Panc1 (cell line): Measurements from ENCODE around the gene NTM. TPM values are rescaled to one million over a fixed set of nuclear protein-coding genes. Genes with fewer than 3 reads are reported as not detected.

Source experiments
- ATAC-seq: fragments of 200-7000 bp; cut with Tn5 transposase; 2 replicates; pipeline ENCODE4 v1.9.1; 2020; ENCODE audit warnings: mild to moderate bottlenecking, moderate library complexity
- BruUV-seq: library from RNA; stranded (reverse); fragments of 400-500 nt; replicated peaks from 2 replicates; lab custom pipeline; 2021; lab: Mats Ljungman, UMichigan
- CTCF ChIA-PET: fragments of 300-600 bp; sonication (Branson Sonifier 250); formaldehyde crosslinking; loops from one replicate; lab custom pipeline; 2022; ENCODE audit warnings: antibody characterized with exemption; lab: Charles Lee
- POLR2A ChIA-PET: fragments of 300-600 bp; sonication (Branson Sonifier 250); formaldehyde crosslinking; loops from one replicate; lab custom pipeline; 2022; ENCODE audit warnings: antibody characterized with exemption; lab: Charles Lee
- DNase-seq: peaks from one replicate; pipeline ENCODE4 v3.0.0-alpha.2; 2010; ENCODE audit warnings: low read depth, low spot score
- H3K27ac ChIP-seq: 2 replicates; pipeline ENCODE4 v1.5.1; 2011; ENCODE audit warnings: mild to moderate bottlenecking, low read length, inconsistent platforms
- H3K27me3 ChIP-seq: fragments of 200-500 bp; sonication (Bioruptor generic); 2 replicates; pipeline ENCODE4 v1.6.0; 2014; ENCODE audit warnings: low read length, inconsistent platforms; ENCODE audit not compliant: control insufficient read depth, insufficient read depth
- H3K36me3 ChIP-seq: fragments of 200-500 bp; sonication (Bioruptor generic); 2 replicates; pipeline ENCODE4 v1.5.1; 2014; ENCODE audit warnings: inconsistent platforms, mild to moderate bottlenecking, low read length, moderate library complexity; ENCODE audit not compliant: control insufficient read depth, insufficient read depth
- H3K4me1 ChIP-seq: 2 replicates; pipeline ENCODE4 v1.5.1; 2011; ENCODE audit warnings: inconsistent platforms, mild to moderate bottlenecking, low read length, moderate library complexity; ENCODE audit not compliant: control insufficient read depth, insufficient read depth
- H3K4me3 ChIP-seq, 2 experiments: 2 replicates each; pipeline ENCODE4 v1.5.1; 2011 to 2012; ENCODE audit warnings: low read depth in 2 of 2, low read length in 2 of 2, mild to moderate bottlenecking in 2 of 2, inconsistent platforms in 1 of 2, moderate library complexity in 1 of 2
- H3K9me3 ChIP-seq: fragments of 200-500 bp; sonication (Bioruptor generic); 2 replicates; pipeline ENCODE4 v1.5.1; 2014; ENCODE audit warnings: low read depth, mild to moderate bottlenecking, inconsistent platforms, low read length, moderate library complexity; ENCODE audit not compliant: control insufficient read depth, insufficient read depth
- CTCF ChIP-seq: fragments of 450-650 bp; IDR thresholded peaks from 2 replicates; pipeline ENCODE4 v1.5.1; 2017; ENCODE audit warnings: mild to moderate bottlenecking
- POLR2AphosphoS5 ChIP-seq: IDR thresholded peaks from 2 replicates; pipeline ENCODE4 v1.6.1; 2012; ENCODE audit warnings: mild to moderate bottlenecking, low read depth, low read length, moderate library complexity
- REST ChIP-seq, 2 experiments: IDR thresholded peaks; 2 replicates each; pipeline ENCODE4 v1.6.1; 2011 to 2012; ENCODE audit warnings: low read depth in 2 of 2, control low read depth in 1 of 2, low read length in 1 of 2, mild to moderate bottlenecking in 1 of 2, moderate library complexity in 1 of 2; ENCODE audit not compliant: insufficient read depth in 1 of 2
- SIN3A ChIP-seq: IDR thresholded peaks from 2 replicates; pipeline ENCODE4 v1.6.1; 2012; ENCODE audit warnings: low read depth, mild to moderate bottlenecking, low read length, moderate library complexity, borderline replicate concordance; ENCODE audit not compliant: insufficient read depth
- TCF7L2 ChIP-seq: IDR thresholded peaks from 2 replicates; pipeline ENCODE4 v1.6.1; 2011; ENCODE audit warnings: mild to moderate bottlenecking, low read depth, low read length, inconsistent platforms
- in situ Hi-C: cut with HindIII; loops from 2 replicates; pipeline ENCODE4 v1.10.0; 2016; ENCODE audit warnings: low sequenced_read_pairs, low pct_unique_long_range_greater_than_20kb
- intact Hi-C: fragments of 100-400 bp; cut with micrococcal nuclease; formaldehyde crosslinking; loops from one replicate; pipeline ENCODE4 v1.10.0; 2022; ENCODE audit not compliant: unreplicated experiment
- total RNA-seq: library from RNA; stranded (reverse); gene quantifications from one replicate; pipeline ENCODE4 v1.2.1, GENCODE V29; 2021; ENCODE audit not compliant: unreplicated experiment

NTM gene
- total RNA-seq, 1 experiment from 2014 or later: 0.10 TPM

- no TSS peak for BruUV-seq
- TF ChIP-seq SIN3A (no peak), CTCF (no peak), TCF7L2 (no peak), POLR2AphosphoS5 (no peak), REST (IDR thresholded peaks at IDR 0.05; ENCODE audit: insufficient read depth in 1 of 2, low read depth in 2 of 2, low read length in 1 of 2) (no peak)
- no peak overlapping the region for H3K27ac ChIP-seq
- no peaks in the 10 kb centered on the region for H3K27me3 ChIP-seq
- no peaks in the 10 kb centered on the region for H3K36me3 ChIP-seq
- DNase-seq: no peak
- intact Hi-C loops (no loop called here), in situ Hi-C loops (no loop called here)
- no peaks in the 10 kb centered on the region for H3K9me3 ChIP-seq
- ChIA-PET CTCF (no interaction called here), POLR2A (no interaction called here)
- H3K4me3 ChIP-seq: no peak overlapping the region
- no peak for ATAC-seq
- no peaks in the 10 kb centered on the region for H3K4me1 ChIP-seq
Measured at GRCh38 chr11:131776211-131776610, 405.8 kb downstream of the NTM start.

- no peak for TF ChIP-seq REST (IDR thresholded peaks at IDR 0.05; ENCODE audit: insufficient read depth in 1 of 2, low read depth in 2 of 2, low read length in 1 of 2)
- TF ChIP-seq SIN3A: no peak
- no peak for TF ChIP-seq POLR2AphosphoS5
- TF ChIP-seq TCF7L2: no peak
- no peak for TF ChIP-seq CTCF
- no TSS peak for BruUV-seq
- no peaks in the 10 kb centered on the region for H3K4me1 ChIP-seq
- H3K9me3 ChIP-seq: no peaks in the 10 kb centered on the region; the same call in 1 of the 2 replicates
- in situ Hi-C loops: no loop called here
- ChIA-PET POLR2A (no interaction called here), CTCF (no interaction called here)
- H3K27ac ChIP-seq: no peak overlapping the region
- H3K36me3 ChIP-seq: no peaks in the 10 kb centered on the region
- H3K4me3 ChIP-seq: no peak overlapping the region
- ATAC-seq (no peak), DNase-seq (no peak)
- 0 out of 2 replicates have a peak, but pooled peaks cover 3% of the 10 kb centered on the region for H3K27me3 ChIP-seq
- intact Hi-C loops: no loop called here
Measured at GRCh38 chr11:131785801-131786200, 415.4 kb downstream of the NTM start.
